Measurements from ENCODE around the gene C15orf39. TPM values are rescaled to one million over a fixed set of nuclear protein-coding genes. Genes with fewer than 3 reads are reported as not detected.

Gene C15orf39
- total RNA-seq, 1 donor from 2014 or later = 132 TPM

DNA sequence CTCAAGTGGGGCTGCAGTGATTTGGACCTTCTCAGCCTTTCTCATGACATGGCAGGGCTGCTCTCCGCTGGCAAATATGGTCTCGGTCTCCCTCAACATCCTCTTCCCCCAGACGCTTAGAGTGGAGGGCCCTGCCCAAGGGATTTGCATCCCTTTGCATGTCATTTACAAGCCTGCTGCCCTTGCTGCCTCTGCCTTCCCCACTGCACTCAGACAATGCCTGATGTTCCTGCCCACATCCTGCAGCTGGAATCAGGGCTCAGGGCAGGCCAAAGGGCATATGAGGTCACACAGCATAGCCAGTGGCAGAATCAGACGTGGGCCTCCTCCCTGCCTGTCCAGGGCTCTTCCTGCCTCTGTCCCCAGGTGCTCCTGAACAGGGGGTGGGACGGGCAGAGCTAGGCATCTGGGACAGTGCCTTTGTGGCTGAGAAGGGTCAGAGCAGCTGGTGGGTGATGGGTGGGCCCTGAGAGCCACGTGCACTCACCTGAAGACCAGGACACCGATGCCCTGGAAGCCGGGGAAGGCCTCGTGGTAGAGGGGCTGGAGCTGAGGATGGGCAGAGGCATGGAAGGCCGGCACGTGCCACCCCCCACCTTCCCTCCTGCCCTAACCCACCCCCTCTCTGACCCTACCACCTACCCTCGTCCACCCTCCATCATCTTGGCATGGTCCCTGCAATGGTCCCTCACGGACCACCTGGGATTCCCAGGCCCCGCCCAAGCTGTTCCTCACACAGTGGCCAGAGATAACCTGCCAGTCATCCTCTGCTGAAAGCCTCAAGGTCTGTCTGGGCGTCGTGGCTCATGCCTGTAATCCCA, 29.1 kb downstream of the C15orf39 start:
- peak; percentile 39 for DNase-seq (ENCODE audit: low spot score)
- peaks cover 18% of the 10 kb centered on the region for H3K27me3 Mint-ChIP-seq (ENCODE audit: unreplicated experiment)
- no peak overlapping the region for H3K4me3 Mint-ChIP-seq (ENCODE audit: unreplicated experiment)
- H3K27ac Mint-ChIP-seq (ENCODE audit: unreplicated experiment) = peak overlapping the region; percentile 57
- H3K36me3 Mint-ChIP-seq (ENCODE audit: low read depth, unreplicated experiment) = peaks cover 5% of the 10 kb centered on the region
- TF ChIP-seq, protein P1, sequence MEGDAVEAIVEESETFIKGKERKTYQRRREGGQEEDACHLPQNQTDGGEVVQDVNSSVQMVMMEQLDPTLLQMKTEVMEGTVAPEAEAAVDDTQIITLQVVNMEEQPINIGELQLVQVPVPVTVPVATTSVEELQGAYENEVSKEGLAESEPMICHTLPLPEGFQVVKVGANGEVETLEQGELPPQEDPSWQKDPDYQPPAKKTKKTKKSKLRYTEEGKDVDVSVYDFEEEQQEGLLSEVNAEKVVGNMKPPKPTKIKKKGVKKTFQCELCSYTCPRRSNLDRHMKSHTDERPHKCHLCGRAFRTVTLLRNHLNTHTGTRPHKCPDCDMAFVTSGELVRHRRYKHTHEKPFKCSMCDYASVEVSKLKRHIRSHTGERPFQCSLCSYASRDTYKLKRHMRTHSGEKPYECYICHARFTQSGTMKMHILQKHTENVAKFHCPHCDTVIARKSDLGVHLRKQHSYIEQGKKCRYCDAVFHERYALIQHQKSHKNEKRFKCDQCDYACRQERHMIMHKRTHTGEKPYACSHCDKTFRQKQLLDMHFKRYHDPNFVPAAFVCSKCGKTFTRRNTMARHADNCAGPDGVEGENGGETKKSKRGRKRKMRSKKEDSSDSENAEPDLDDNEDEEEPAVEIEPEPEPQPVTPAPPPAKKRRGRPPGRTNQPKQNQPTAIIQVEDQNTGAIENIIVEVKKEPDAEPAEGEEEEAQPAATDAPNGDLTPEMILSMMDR (IDR thresholded peaks at IDR 0.05; ENCODE audit: unreplicated experiment) = no peak
- no peaks in the 10 kb centered on the region for H3K9me3 Mint-ChIP-seq (ENCODE audit: unreplicated experiment)
- H3K4me1 Mint-ChIP-seq (ENCODE audit: unreplicated experiment) = peaks cover 14% of the 10 kb centered on the region

DNA sequence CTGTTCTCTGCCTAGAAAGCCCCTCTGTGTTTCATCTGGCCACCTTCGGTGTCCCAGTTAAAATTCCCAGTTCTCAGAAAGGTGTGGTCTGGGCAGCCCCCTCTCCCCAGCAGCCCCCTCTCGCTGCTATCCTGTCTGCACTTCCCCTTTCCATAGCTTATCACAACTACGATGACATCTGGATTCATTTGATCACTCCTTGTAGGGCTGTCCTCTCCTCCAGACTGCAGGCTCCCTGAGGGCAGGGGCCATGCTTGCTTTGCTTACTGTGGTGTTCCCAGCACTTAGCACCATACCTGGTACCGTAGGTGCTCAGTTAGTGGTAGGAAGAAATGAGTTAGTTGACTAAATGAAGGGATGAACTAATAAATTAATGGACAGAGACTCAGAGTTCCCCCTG, 30.2 kb downstream of the C15orf39 start:
- H3K27ac Mint-ChIP-seq (ENCODE audit: unreplicated experiment) = peak overlapping the region; percentile 34
- H3K36me3 Mint-ChIP-seq (ENCODE audit: low read depth, unreplicated experiment) = peaks cover 5% of the 10 kb centered on the region
- no peak for DNase-seq (ENCODE audit: low spot score)
- TF ChIP-seq, protein P1 (IDR thresholded peaks at IDR 0.05; ENCODE audit: unreplicated experiment) = no peak
- H3K9me3 Mint-ChIP-seq (ENCODE audit: unreplicated experiment) = no peaks in the 10 kb centered on the region
- no peak overlapping the region for H3K4me3 Mint-ChIP-seq (ENCODE audit: unreplicated experiment)
- H3K27me3 Mint-ChIP-seq (ENCODE audit: unreplicated experiment) = peaks cover 18% of the 10 kb centered on the region
- peaks cover 14% of the 10 kb centered on the region for H3K4me1 Mint-ChIP-seq (ENCODE audit: unreplicated experiment)

DNA sequence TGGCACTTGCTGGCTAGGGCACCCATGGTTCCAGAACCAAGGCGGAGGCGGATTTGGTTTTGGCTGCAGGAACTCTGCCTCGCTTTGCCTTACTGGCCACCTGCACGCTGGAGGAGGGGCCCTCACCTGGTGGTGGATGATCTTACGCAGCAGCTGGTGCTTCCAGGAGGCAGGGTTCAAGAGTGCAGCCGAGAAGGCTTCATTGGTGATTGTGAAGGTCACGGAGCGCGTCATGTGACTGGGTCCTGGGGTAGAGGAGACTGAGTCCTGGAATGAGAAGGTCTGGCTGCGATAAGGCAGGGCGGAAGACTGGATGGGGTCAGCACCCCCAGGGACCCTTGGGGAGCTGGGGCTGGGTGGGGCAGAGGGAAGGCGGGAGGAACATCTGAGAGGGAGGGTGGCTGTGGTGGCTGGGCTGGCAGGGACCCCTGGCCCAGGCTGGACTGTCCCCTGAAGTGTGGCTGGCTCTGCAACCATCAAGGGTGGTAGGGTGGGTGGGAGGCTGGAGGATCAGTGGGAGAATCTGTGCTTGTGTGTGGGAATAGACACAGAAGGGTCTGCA, 30.7 kb downstream of the C15orf39 start:
- TF ChIP-seq, protein P1 (IDR thresholded peaks at IDR 0.05; ENCODE audit: unreplicated experiment) = no peak
- Mint-ChIP-seq H3K27ac (ENCODE audit: unreplicated experiment) (peak overlapping the region; percentile 34), H3K9me3 (ENCODE audit: unreplicated experiment) (no peaks in the 10 kb centered on the region), H3K4me3 (ENCODE audit: unreplicated experiment) (no peak overlapping the region), H3K27me3 (ENCODE audit: unreplicated experiment) (peaks cover 15% of the 10 kb centered on the region), H3K4me1 (ENCODE audit: unreplicated experiment) (peaks cover 14% of the 10 kb centered on the region), H3K36me3 (ENCODE audit: low read depth, unreplicated experiment) (peaks cover 5% of the 10 kb centered on the region)
- no peak for DNase-seq (ENCODE audit: low spot score)

DNA sequence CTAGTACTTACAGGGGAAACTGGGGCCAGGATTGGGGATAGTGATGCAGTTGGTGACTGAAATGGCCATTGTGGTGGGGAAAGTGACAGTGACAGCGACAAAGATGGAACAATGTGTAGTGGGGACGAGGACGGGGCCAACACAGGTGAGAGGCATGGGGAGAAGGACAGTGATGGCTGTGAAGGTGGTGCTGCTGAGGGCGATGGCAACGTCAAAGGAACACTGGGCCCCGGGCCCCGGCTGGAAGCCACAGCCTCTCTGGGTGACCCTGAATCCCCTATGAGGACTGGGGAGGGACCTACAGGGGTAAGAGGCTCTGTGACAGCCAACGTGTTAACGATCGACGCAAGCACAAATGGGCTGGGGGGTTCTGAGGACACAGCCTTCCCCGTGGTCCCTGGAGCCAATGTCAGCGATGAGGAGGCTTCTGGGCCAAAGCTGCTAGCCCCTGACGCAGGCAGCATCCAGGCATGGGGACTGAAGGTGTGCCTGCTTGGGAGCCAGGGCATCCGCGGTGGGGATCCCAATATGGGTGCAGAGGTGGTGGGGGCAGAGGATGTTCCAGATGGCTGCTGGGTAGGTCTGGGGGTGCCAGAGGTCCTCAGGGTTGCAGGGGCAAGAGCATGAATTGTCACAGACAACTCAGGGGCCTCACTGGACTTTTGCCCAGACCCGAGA, 31.3 kb downstream of the C15orf39 start:
- no peak overlapping the region for H3K4me3 Mint-ChIP-seq (ENCODE audit: unreplicated experiment)
- H3K9me3 Mint-ChIP-seq (ENCODE audit: unreplicated experiment) = no peaks in the 10 kb centered on the region
- no peak overlapping the region for H3K27ac Mint-ChIP-seq (ENCODE audit: unreplicated experiment)
- peaks cover 13% of the 10 kb centered on the region for H3K27me3 Mint-ChIP-seq (ENCODE audit: unreplicated experiment)
- peaks cover 5% of the 10 kb centered on the region for H3K36me3 Mint-ChIP-seq (ENCODE audit: low read depth, unreplicated experiment)
- peaks cover 14% of the 10 kb centered on the region for H3K4me1 Mint-ChIP-seq (ENCODE audit: unreplicated experiment)
- TF ChIP-seq, protein P1 (IDR thresholded peaks at IDR 0.05; ENCODE audit: unreplicated experiment) = no peak
- DNase-seq (ENCODE audit: low spot score) = no peak
